Activated CD4-positive, alpha-beta T cell treated with anti-CD3 and anti-CD28 coated beads, Interleukin-2, amount 10 ng/mL, durations not matched to agents 24 days and 14 days (primary cell): Measurements from ENCODE around the gene MPPED2. TPM values are rescaled to one million over a fixed set of nuclear protein-coding genes. Genes with fewer than 3 reads are reported as not detected.

ENCODE experiments used
- DNase-seq: peaks from one replicate; pipeline ENCODE4 v3.0.0; 2022
- H3K27ac Mint-ChIP-seq: one replicate; pipeline ENCODE4 v1.8.0; 2022; ENCODE audit warnings: mild to moderate bottlenecking, mixed read lengths
- H3K27me3 Mint-ChIP-seq: one replicate; pipeline ENCODE4 v1.8.0; 2022; ENCODE audit warnings: mixed read lengths
- H3K36me3 Mint-ChIP-seq: one replicate; pipeline ENCODE4 v1.8.0; 2022; ENCODE audit warnings: low read depth, mild to moderate bottlenecking, mixed read lengths
- H3K4me1 Mint-ChIP-seq: one replicate; pipeline ENCODE4 v1.8.0; 2021; ENCODE audit warnings: mixed read lengths
- H3K4me3 Mint-ChIP-seq: one replicate; pipeline ENCODE4 v1.8.0; 2022; ENCODE audit warnings: mild to moderate bottlenecking, moderate library complexity, mixed read lengths
- H3K9me3 Mint-ChIP-seq: one replicate; pipeline ENCODE4 v1.8.0; 2021; ENCODE audit warnings: mixed read lengths
- intact Hi-C: fragments of 100-400 bp; cut with micrococcal nuclease; formaldehyde crosslinking; loops from one replicate; pipeline ENCODE4 v1.15.1; 2023
- total RNA-seq: library from RNA; stranded (reverse); gene quantifications from 2 replicates; pipeline ENCODE4 v1.2.3, GENCODE V29; 2022

Gene MPPED2
- total RNA-seq, 1 donor from 2014 or later = not detected

DNA sequence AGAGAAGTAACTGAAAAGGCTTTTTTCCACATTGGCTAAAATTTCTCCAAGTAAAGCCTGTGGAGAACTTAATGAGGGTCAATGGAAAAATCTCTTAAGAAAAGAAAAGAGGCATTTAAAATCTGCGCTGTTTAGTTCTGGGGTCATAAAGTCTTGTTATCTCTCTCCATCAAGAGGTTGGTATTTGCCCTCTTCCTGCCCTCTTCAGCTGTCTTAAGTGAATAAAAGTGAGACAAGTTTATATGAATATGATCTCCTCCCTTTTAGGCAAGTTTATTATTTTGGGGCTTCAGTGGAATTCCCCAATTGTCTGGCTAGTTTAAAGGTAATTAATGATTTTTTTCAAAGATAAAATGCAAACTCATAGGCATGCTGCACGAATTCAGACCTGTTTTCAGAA, 173.6 kb downstream of the MPPED2 start:
- Mint-ChIP-seq H3K4me1 (no peaks in the 10 kb centered on the region), H3K9me3 (no peaks in the 10 kb centered on the region), H3K27ac (no peak overlapping the region), H3K36me3 (no peaks in the 10 kb centered on the region), H3K27me3 (no peaks in the 10 kb centered on the region), H3K4me3 (no peak overlapping the region)
- DNase-seq = no peak
- intact Hi-C loops = no loop called here

DNA sequence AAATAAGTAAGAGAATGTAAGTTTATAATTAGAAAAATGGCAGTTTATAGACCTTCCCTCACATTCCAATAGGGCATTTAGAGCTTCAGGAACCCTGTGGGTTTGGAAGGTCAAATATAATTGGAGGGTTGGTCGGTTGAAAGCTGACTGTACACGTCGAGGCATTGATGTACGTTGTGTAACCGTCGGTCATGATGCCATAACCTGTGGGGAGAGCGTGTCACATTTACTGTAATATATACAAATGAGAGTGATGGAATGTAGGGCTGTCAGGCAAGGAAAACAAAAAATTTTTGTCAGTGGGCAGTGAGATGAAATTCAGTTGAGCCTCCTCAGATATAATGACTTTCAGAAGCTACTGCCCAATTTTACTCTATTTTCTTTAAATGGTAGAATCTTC, 174.8 kb downstream of the MPPED2 start:
- H3K4me1 Mint-ChIP-seq = no peaks in the 10 kb centered on the region
- H3K9me3 Mint-ChIP-seq = no peaks in the 10 kb centered on the region
- intact Hi-C loops = no loop called here
- no peaks in the 10 kb centered on the region for H3K27me3 Mint-ChIP-seq
- no peaks in the 10 kb centered on the region for H3K36me3 Mint-ChIP-seq
- no peak overlapping the region for H3K27ac Mint-ChIP-seq
- DNase-seq = no peak
- no peak overlapping the region for H3K4me3 Mint-ChIP-seq

DNA sequence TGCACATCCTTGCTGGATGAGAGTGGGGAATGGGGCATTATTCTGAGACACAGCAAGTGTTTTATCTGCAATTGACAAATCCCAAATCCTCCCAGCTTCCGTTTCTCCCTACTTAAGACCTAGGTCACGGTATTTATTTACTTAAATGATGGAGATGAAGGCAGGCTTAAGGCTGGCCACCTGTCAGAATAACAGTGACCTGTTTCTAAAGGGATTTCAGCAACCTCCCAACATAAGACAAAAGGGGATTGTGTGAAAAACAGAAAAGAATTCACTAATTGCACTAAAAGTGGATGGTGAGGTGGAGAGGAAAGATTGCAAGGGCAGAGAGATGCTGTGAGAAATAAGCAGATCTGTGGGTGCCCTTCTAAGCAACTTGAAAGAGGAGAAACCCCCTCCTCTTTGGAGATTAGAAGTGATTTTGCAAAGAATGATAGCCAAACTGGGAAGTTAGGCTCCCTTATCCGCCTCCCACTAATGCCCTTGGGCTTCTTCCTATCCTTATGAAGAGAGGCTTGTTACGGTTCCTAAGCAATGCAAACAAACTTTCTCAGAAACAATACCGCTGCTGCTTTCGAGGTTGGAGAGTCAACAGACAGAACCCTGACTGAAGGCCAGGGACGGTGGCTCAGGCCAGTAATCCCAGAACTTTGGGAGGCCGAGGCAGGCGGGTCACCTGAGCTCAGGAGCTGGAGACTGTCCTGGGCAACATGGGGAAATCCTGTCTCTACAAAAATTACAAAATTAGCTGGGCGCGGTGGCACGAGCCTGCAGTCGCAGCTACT, 179.0 kb downstream of the MPPED2 start:
- H3K27me3 Mint-ChIP-seq = no peaks in the 10 kb centered on the region
- H3K4me3 Mint-ChIP-seq = no peak overlapping the region
- no peak for DNase-seq
- no peaks in the 10 kb centered on the region for H3K9me3 Mint-ChIP-seq
- intact Hi-C loops = no loop called here
- no peaks in the 10 kb centered on the region for H3K36me3 Mint-ChIP-seq
- H3K27ac Mint-ChIP-seq = no peak overlapping the region
- H3K4me1 Mint-ChIP-seq = peaks cover 1% of the 10 kb centered on the region

DNA sequence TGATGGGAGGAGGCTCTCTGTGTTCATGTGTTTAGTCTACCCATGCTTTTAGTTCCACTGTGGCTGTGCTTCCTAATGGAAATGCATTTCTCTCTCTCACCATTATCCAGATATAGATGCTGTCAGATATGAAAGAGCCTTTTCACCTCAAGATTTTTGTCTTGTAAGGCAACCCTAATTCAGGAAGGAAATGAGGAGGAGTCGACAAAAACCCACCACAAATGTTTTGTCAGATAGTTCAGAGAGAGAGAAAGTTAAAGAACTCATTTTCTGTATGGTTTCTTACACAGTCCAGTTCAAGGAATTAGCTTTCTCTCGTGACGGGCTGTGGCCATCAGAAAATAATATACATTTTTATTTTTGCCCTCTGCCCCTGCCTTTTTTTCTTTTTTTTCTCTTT, 180.8 kb downstream of the MPPED2 start:
- intact Hi-C loops = no loop called here
- peaks cover 1% of the 10 kb centered on the region for H3K4me1 Mint-ChIP-seq
- no peak overlapping the region for H3K27ac Mint-ChIP-seq
- H3K27me3 Mint-ChIP-seq = no peaks in the 10 kb centered on the region
- DNase-seq = no peak
- no peaks in the 10 kb centered on the region for H3K9me3 Mint-ChIP-seq
- no peaks in the 10 kb centered on the region for H3K36me3 Mint-ChIP-seq
- H3K4me3 Mint-ChIP-seq = no peak overlapping the region

DNA sequence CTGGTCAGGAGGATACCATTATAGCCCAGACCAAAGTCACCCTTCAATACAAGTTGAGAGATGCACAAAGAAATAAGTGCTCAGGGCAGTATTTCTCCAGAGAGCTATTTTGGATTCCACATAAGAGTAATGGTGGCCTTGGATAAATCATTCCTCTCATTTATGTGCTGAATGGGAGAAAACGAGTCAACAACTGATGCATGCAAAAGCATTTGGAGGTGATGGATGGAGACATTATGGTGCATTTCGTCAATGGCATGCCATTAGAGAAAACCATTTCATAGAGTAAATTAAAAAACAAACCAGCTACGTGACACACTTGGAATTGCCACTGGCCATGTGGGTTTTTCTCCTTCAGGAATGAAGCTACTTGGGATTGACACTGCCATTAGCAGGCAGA, 182.0 kb downstream of the MPPED2 start:
- H3K9me3 Mint-ChIP-seq = no peaks in the 10 kb centered on the region
- DNase-seq = no peak
- intact Hi-C loops = no loop called here
- H3K4me1 Mint-ChIP-seq = peaks cover 1% of the 10 kb centered on the region
- no peak overlapping the region for H3K27ac Mint-ChIP-seq
- no peaks in the 10 kb centered on the region for H3K36me3 Mint-ChIP-seq
- no peaks in the 10 kb centered on the region for H3K27me3 Mint-ChIP-seq
- no peak overlapping the region for H3K4me3 Mint-ChIP-seq

DNA sequence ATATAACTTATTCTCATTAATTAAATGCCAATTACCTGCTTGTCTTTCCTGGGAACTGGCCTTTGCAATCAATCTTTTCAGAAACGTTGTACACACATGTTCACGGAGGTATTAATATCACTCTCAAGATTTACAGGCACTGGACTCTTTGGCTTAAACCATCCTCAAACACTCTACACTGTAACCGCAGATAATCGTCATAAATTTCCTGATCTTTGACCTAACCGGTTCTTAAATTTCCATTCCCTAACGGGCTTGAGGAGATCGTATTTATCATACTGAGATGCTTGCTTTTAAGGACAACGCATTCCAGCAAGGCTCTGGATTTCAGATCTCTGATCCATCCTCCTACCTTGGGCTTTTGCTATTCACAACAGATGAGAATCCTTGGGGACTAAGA, 190.4 kb downstream of the MPPED2 start:
- no peak overlapping the region for H3K4me3 Mint-ChIP-seq
- no peak overlapping the region for H3K27ac Mint-ChIP-seq
- intact Hi-C loops = no loop called here
- H3K9me3 Mint-ChIP-seq = no peaks in the 10 kb centered on the region
- no peak for DNase-seq
- H3K27me3 Mint-ChIP-seq = no peaks in the 10 kb centered on the region
- no peaks in the 10 kb centered on the region for H3K4me1 Mint-ChIP-seq
- no peaks in the 10 kb centered on the region for H3K36me3 Mint-ChIP-seq

DNA sequence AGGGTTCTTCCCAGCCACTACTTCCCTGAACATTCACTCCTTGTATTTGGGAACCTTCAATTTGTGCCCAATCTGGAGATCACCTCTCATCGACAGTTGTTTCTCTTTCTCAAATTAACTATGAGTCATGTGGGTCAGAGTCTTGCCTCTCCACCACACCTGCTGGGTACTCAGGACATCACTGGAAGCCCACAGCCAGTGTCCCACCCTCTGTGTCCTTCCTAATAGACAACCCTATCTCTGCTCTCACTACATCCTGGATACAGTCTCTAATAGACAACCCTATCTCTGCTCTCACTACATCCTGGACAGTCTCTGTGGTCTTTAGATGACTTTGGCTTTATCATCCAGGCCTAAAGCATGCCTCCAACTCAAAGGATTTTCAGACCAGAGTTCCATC, 193.1 kb downstream of the MPPED2 start:
- Mint-ChIP-seq H3K9me3 (no peaks in the 10 kb centered on the region), H3K4me3 (no peak overlapping the region), H3K36me3 (no peaks in the 10 kb centered on the region), H3K27me3 (no peaks in the 10 kb centered on the region), H3K4me1 (no peaks in the 10 kb centered on the region), H3K27ac (no peak overlapping the region)
- no peak for DNase-seq
- intact Hi-C loops = no loop called here

DNA sequence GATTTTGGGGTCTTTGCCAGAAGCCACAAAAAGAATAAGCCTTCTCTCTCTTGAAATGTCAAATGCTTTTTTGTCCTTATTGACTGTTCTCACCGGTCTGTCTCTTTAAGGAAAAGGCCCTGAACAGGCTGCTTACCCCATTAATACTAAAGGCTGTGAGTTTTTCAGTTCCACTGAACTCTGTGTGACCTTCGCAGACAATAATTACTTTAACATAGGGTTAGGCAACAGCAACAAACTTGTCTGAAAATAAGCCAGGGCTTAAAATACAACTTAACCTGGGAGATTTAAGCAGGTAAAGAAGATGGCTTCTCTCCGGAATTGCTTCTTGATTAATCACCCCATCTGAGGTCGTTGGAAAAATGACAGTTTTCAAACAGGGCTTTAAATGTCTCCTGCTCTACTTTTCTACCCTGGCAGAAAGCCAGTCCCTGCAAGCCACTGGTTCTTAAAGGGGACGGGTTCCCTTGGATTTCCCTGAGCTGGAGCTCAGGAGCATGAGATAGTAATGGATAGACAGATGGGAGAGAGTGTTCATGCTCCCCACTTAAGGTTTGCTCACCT, 193.8 kb downstream of the MPPED2 start:
- no peaks in the 10 kb centered on the region for H3K9me3 Mint-ChIP-seq
- intact Hi-C loops = no loop called here
- H3K4me3 Mint-ChIP-seq = no peak overlapping the region
- H3K36me3 Mint-ChIP-seq = no peaks in the 10 kb centered on the region
- H3K4me1 Mint-ChIP-seq = no peaks in the 10 kb centered on the region
- no peak overlapping the region for H3K27ac Mint-ChIP-seq
- no peaks in the 10 kb centered on the region for H3K27me3 Mint-ChIP-seq
- DNase-seq = no peak

DNA sequence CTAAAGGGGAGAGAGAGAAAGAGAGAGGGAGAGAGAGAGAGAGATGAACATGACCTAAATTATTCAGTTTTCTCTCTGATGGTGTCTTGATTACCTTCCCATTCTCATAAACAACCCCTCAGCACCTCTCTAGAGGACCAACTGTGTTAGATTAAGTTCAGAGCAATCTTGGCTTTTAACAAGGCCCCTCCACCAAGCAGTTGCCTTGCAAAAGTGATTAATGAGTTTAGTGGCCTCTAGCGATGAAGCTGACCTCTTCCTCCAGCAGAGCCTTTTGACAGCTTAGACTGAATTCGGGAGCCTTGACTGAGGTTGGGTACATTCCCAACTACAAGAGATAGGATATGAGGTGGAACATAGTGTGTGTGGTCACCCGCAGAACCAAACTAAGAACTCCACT, 197.2 kb downstream of the MPPED2 start:
- no peaks in the 10 kb centered on the region for H3K36me3 Mint-ChIP-seq
- intact Hi-C loops = no loop called here
- no peak overlapping the region for H3K27ac Mint-ChIP-seq

DNA sequence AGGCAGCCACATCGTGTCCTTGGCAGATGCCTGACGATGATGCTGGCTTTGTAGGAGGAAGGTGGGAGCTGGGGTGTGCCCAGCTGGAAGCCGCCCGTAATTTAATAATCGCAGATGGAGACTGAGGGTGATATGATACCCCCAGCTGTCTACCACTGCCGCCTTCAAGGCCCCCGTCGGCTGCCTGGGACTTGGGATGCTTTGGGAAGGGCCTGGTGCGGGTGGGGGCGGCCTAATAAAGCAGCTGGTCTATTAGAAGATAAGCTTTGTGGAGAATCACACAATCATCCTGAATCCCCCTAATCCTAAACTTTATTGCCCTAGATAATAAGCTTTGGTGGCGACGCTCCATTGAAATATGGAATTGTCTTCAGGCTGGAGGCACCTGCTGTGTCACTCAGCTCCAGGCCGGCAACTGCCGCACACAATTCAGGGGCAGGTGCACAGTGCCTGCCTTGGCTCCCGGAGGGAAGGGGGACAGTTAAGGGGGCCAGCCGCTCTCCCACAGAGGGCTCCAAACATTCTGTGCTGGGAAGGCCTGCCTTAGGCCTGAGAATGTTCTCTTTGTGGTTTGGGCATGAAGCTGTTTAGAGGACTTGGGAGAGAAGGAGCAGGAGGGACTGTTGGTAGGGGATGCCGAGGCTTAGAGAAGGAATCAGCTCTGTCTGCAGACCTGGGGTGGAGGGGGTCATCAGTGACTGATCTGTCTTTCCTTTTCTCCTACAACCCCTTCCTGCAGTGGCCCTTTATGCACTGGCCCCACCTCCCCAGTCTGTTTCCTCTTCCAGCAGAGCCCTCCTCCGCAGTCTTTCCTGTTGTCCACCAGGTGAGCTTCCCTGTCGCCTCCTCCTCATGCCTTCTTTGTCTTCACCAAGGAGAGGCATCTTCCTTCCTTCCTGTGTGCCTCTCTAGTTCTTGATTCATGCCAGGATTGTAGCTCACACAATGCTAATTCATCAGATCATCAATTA, 198.0 kb downstream of the MPPED2 start:
- no peak for DNase-seq
- intact Hi-C loops = no loop called here
- Mint-ChIP-seq H3K4me1 (no peaks in the 10 kb centered on the region), H3K36me3 (no peaks in the 10 kb centered on the region), H3K4me3 (no peak overlapping the region), H3K27ac (no peak overlapping the region), H3K9me3 (no peaks in the 10 kb centered on the region), H3K27me3 (no peaks in the 10 kb centered on the region)

More for the DNA sequence above, 197.2 kb downstream of the MPPED2 start:
- H3K4me3 Mint-ChIP-seq = no peak overlapping the region
- H3K4me1 Mint-ChIP-seq = no peaks in the 10 kb centered on the region
- H3K9me3 Mint-ChIP-seq = no peaks in the 10 kb centered on the region
- DNase-seq = no peak
- H3K27me3 Mint-ChIP-seq = no peaks in the 10 kb centered on the region

DNA sequence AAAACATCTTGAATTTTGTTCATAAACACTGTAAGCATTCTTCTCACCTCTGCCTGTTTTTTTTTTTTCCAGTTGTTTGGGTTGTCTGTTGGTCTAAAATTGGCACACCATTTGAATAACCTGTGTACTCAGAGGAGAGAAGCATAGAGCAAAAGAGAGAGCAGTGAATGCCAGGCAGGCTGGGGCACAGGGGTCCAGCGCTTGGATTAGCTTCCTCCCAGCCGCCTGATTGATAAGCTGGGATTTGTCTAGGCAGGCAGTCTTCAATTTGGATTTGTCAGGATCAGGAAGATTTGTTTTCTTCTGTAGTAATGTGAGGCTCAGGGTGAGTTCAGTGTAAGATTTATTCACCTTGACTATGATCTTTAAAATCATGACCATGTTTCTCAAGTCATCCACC, 204.3 kb downstream of the MPPED2 start:
- no peak for DNase-seq
- no peaks in the 10 kb centered on the region for H3K4me1 Mint-ChIP-seq
- intact Hi-C loops = no loop called here
- H3K27ac Mint-ChIP-seq = no peak overlapping the region
- H3K9me3 Mint-ChIP-seq = no peaks in the 10 kb centered on the region
- H3K4me3 Mint-ChIP-seq = no peak overlapping the region
- no peaks in the 10 kb centered on the region for H3K36me3 Mint-ChIP-seq
- peaks cover 2% of the 10 kb centered on the region for H3K27me3 Mint-ChIP-seq

DNA sequence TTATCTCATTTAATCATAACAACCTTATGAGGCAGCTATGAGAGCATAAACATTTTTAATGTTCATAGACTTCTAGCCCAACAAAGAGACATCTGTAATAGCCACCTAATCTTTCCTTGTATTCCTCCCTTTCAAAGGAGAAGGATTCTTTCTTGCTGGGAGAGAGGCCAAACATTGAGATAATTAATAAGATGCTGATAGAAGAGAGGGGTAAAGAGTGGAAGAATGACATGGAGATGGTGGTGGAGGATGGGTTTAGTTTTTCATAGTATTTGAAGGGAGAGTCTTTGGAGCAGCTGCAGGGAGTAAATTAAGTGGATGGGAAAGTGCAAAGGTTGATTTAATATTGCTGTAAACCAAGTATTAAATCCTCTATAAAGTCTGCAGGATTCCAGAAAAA, 205.3 kb downstream of the MPPED2 start:
- DNase-seq = no peak
- Mint-ChIP-seq H3K4me3 (no peak overlapping the region), H3K27ac (no peak overlapping the region), H3K36me3 (no peaks in the 10 kb centered on the region), H3K4me1 (no peaks in the 10 kb centered on the region), H3K27me3 (peaks cover 2% of the 10 kb centered on the region), H3K9me3 (no peaks in the 10 kb centered on the region)
- intact Hi-C loops = no loop called here

DNA sequence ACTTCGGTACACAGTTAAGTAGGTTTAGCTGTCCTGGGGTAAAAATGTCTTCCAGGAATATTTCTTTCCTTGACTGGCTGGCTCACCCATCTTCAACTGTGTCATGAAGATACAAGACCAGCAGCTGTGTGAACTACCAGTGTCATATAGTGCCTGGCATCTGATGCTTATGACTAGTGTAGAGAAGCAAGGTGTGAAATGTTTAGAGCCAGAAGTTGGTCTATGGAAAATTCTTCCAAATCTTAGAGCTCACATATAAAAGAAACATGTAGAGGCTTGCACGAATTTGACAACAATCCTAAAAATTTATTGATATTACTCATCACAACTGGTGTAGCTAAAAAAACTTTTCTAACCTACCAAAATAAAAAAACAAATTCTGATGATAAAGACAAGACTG, 208.8 kb downstream of the MPPED2 start:
- H3K36me3 Mint-ChIP-seq = no peaks in the 10 kb centered on the region
- DNase-seq = no peak
- H3K27ac Mint-ChIP-seq = no peak overlapping the region
- intact Hi-C loops = no loop called here
- no peaks in the 10 kb centered on the region for H3K4me1 Mint-ChIP-seq
- peaks cover 2% of the 10 kb centered on the region for H3K27me3 Mint-ChIP-seq
- H3K9me3 Mint-ChIP-seq = no peaks in the 10 kb centered on the region
- H3K4me3 Mint-ChIP-seq = no peak overlapping the region

DNA sequence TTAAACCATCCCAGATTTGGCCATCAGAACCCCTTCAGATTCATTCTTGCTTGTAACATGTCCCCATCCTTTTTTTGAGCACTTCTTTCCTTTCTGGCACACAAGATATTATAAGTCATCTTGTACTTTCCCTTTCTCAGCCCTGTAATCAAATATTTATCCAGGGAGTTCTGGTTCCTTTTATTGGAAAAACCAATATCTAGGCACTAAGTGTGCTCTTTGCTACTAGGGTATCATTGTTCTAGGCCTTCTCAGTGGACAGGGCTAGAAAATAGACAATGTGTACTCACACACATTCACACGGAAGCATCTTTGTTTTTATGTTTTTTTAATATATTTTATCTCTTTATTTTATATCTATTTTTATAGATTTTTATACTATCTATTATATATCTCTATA, 216.0 kb downstream of the MPPED2 start:
- no peak overlapping the region for H3K27ac Mint-ChIP-seq
- no peak for DNase-seq
- no peaks in the 10 kb centered on the region for H3K4me1 Mint-ChIP-seq
- H3K36me3 Mint-ChIP-seq = no peaks in the 10 kb centered on the region
- H3K27me3 Mint-ChIP-seq = peaks cover 2% of the 10 kb centered on the region
- H3K9me3 Mint-ChIP-seq = no peaks in the 10 kb centered on the region
- H3K4me3 Mint-ChIP-seq = no peak overlapping the region
- intact Hi-C loops = no loop called here
